ENCODE results near the gene EMILIN1. TPM values are rescaled to one million over a fixed set of nuclear protein-coding genes. Genes with fewer than 3 reads are reported as not detected.

The EMILIN1 gene
- total and polyA plus RNA-seq, 2 donors (not counting 3 experiments of a cell fraction or from before 2014, with no cell fraction given) = 11.7 to 16.6 TPM

DNA sequence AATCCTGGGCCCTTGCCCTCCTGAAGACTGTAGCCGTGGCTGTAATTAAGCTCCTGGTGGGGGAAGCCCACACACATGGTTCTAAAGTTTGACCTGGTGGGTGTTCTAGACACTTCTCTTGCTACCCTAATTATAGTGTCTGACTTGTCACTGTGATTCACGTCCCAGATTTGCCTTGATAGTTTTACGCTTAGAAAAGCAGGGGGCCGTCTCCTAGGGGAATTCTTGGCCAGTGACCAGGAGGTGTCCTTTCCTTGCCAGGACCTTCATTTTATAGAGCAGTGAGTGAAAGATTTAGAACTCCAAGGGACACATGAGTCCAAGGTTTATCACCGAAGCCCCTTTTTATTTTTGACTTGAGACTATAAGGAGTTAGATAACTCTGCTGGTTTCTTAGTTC lies 36.7 kb upstream of the EMILIN1 start:
- Histone ChIP-seq H3K36me3 (ENCODE audit: control insufficient read depth in 2 of 2, extremely low read depth in 1 of 2, insufficient read depth in 2 of 2, low read length in 2 of 2) (peaks cover 26 to 49% of the 10 kb centered on the region in 2 experiments), H3K9me3 (replicated peaks; ENCODE audit: control insufficient read depth, insufficient read depth, low read length) (no peaks in the 10 kb centered on the region), H3K27me3 (ENCODE audit: control insufficient read depth in 2 of 2, insufficient read depth in 2 of 2, low read length in 2 of 2) (no peaks in the 10 kb centered on the region), H3K79me2 (ENCODE audit: control insufficient read depth, insufficient read depth, low read length) (no peaks in the 10 kb centered on the region), H3K4me2 (ENCODE audit: insufficient read depth, low read length) (no peak overlapping the region), H4K20me1 (replicated peaks; ENCODE audit: control insufficient read depth, extremely low read depth, insufficient read depth, low read length) (no peaks in the 10 kb centered on the region), H3K9me1 (replicated peaks; ENCODE audit: control insufficient read depth, extremely low read depth, insufficient read depth, low read length) (no peaks in the 10 kb centered on the region), H3K4me1 (ENCODE audit: control insufficient read depth, extremely low read depth, insufficient read depth, low read length) (no peaks in the 10 kb centered on the region), H3K4me3 (replicated peaks in 1 of 3; ENCODE audit: insufficient read depth in 1 of 3, low read depth in 1 of 3, low read length in 3 of 3) (no peak overlapping the region), H2AFZ (ENCODE audit: low read depth, low read length) (no peak overlapping the region), H3K27ac (ENCODE audit: insufficient read depth, low read depth, low read length) (no peak overlapping the region), H3K9ac (replicated peaks; ENCODE audit: extremely low read depth, insufficient read depth, low read length) (no peak overlapping the region)
- FAIRE-seq (peak; percentile 42), DNase-seq (ENCODE audit: low read depth, low spot score) (no peak)
- intact Hi-C loops (cut with micrococcal nuclease) (no loop called here), dilution Hi-C loops (cut with MboI; ENCODE audit: extremely low pct_ligation_motif_present, low sequenced_read_pairs) (no loop called here)
- BruUV-seq (replicated peaks) = no TSS peak
- CTCF ChIA-PET = interaction anchor here (1.6 kb wide), 1 partner anchor 45 kb away, joined by 3 read pairs; the partner anchor contains the start of gene KHK
- POLR2A ChIA-PET = no interaction called here
- no peak for TF ChIP-seq JUN (IDR thresholded peaks at IDR 0.05; ENCODE audit: borderline replicate concordance, insufficient read depth, insufficient read length, low read depth)

DNA sequence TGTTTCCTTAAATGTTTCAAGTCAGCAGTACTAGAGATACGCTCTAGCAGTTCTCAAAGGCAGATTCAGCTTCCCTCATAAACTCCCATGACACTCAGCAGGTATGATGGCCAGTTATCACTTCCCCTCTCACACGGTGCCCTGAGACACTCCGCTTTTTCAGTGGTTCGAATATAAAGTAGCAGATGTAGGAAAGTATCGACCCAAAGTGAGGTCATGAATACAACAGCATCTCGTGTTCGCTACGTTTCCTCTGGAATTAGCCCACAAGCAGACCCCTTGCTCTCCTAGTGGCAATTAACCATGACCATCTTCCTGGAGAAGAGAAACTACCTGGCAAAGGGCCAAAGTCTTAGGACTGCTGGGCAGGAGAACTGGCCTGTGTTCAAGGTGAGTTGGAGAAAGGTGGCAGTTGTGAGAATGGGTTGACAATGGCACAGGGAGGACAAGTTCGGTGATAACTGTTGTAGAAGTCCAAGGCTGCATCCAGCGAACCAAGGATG lies 36.2 kb upstream of the EMILIN1 start:
- Histone ChIP-seq H3K4me1 (ENCODE audit: control insufficient read depth, extremely low read depth, insufficient read depth, low read length) (no peaks in the 10 kb centered on the region), H2AFZ (ENCODE audit: low read depth, low read length) (no peak overlapping the region)
- DNase-seq (ENCODE audit: low read depth, low spot score) = no peak

More for the DNA sequence above, 36.2 kb upstream of the EMILIN1 start:
- no peaks in the 10 kb centered on the region for H3K9me1 ChIP-seq (replicated peaks; ENCODE audit: control insufficient read depth, extremely low read depth, insufficient read depth, low read length)
- H4K20me1 ChIP-seq (replicated peaks; ENCODE audit: control insufficient read depth, extremely low read depth, insufficient read depth, low read length) = no peaks in the 10 kb centered on the region
- no peak overlapping the region for H3K4me3 ChIP-seq (replicated peaks in 1 of 3; ENCODE audit: insufficient read depth in 1 of 3, low read depth in 1 of 3, low read length in 3 of 3)
- no peak overlapping the region for H3K27ac ChIP-seq (ENCODE audit: insufficient read depth, low read depth, low read length)
- dilution Hi-C loops (cut with MboI; ENCODE audit: extremely low pct_ligation_motif_present, low sequenced_read_pairs) (no loop called here), intact Hi-C loops (cut with micrococcal nuclease) (no loop called here)
- H3K4me2 ChIP-seq (ENCODE audit: insufficient read depth, low read length) = no peak overlapping the region
- H3K36me3 ChIP-seq (ENCODE audit: control insufficient read depth in 2 of 2, extremely low read depth in 1 of 2, insufficient read depth in 2 of 2, low read length in 2 of 2) = peaks cover 26 to 45% of the 10 kb centered on the region in 2 experiments
- POLR2A ChIA-PET = no interaction called here
- no peak overlapping the region for H3K9ac ChIP-seq (replicated peaks; ENCODE audit: extremely low read depth, insufficient read depth, low read length)
- no peaks in the 10 kb centered on the region for H3K79me2 ChIP-seq (ENCODE audit: control insufficient read depth, insufficient read depth, low read length)
- CTCF ChIA-PET = interaction anchor here (1.6 kb wide), 1 partner anchor 45 kb away, joined by 3 read pairs; the partner anchor contains the start of gene KHK
- H3K27me3 ChIP-seq (ENCODE audit: control insufficient read depth in 2 of 2, insufficient read depth in 2 of 2, low read length in 2 of 2) = no peaks in the 10 kb centered on the region
- TF ChIP-seq, protein P1, sequence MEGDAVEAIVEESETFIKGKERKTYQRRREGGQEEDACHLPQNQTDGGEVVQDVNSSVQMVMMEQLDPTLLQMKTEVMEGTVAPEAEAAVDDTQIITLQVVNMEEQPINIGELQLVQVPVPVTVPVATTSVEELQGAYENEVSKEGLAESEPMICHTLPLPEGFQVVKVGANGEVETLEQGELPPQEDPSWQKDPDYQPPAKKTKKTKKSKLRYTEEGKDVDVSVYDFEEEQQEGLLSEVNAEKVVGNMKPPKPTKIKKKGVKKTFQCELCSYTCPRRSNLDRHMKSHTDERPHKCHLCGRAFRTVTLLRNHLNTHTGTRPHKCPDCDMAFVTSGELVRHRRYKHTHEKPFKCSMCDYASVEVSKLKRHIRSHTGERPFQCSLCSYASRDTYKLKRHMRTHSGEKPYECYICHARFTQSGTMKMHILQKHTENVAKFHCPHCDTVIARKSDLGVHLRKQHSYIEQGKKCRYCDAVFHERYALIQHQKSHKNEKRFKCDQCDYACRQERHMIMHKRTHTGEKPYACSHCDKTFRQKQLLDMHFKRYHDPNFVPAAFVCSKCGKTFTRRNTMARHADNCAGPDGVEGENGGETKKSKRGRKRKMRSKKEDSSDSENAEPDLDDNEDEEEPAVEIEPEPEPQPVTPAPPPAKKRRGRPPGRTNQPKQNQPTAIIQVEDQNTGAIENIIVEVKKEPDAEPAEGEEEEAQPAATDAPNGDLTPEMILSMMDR (IDR thresholded peaks at IDR 0.05; ENCODE audit: extremely low read depth in 1 of 2, insufficient read depth in 1 of 2, low read depth in 1 of 2, low read length in 2 of 2) = no peak
- TF ChIP-seq JUN (IDR thresholded peaks at IDR 0.05; ENCODE audit: borderline replicate concordance, insufficient read depth, insufficient read length, low read depth) = no peak
- TF ChIP-seq POLR2A (IDR thresholded peaks at IDR 0.05; ENCODE audit: low read depth, low read length) = no peak
- TF ChIP-seq MYC (IDR thresholded peaks at IDR 0.05; ENCODE audit: low read depth, low read length) = no peak
- TF ChIP-seq EZH2 (IDR thresholded peaks at IDR 0.05; ENCODE audit: borderline replicate concordance, low read depth, low read length, severe bottlenecking) = no peak
- TF ChIP-seq FOS (IDR thresholded peaks at IDR 0.05; ENCODE audit: borderline replicate concordance, insufficient read depth, low read length) = no peak
- no peak for TF ChIP-seq GATA2 (IDR thresholded peaks at IDR 0.05; ENCODE audit: insufficient read depth, insufficient read length, low read depth, low read length)
- TF ChIP-seq, protein P2, sequence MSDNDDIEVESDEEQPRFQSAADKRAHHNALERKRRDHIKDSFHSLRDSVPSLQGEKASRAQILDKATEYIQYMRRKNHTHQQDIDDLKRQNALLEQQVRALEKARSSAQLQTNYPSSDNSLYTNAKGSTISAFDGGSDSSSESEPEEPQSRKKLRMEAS (IDR thresholded peaks at IDR 0.05; ENCODE audit: insufficient read depth, insufficient read length) = no peak
- no peak for FAIRE-seq
- H3K9me3 ChIP-seq (replicated peaks; ENCODE audit: control insufficient read depth, insufficient read depth, low read length) = no peaks in the 10 kb centered on the region
- BruUV-seq (replicated peaks) = no TSS peak

All from endothelial cell of umbilical vein (primary cell).